ENCODE results near the gene SBK1. TPM values are rescaled to one million over a fixed set of nuclear protein-coding genes. Genes with fewer than 3 reads are reported as not detected.
A peak's percentile ranks its signal among the peaks of the same experiment; 100 is the strongest.

The SBK1 gene
- total RNA-seq, 1 donor from 2014 or later = not detected

- H3K27ac ChIP-seq = no peak overlapping the region
- intact Hi-C loops (cut with DNase I) = no loop called here
- no peaks in the 10 kb centered on the region for H3K9me3 ChIP-seq
- no peak for TF ChIP-seq CTCF (IDR thresholded peaks at IDR 0.05)
- H3K4me1 ChIP-seq = peaks cover 7 to 9% of the 10 kb centered on the region in 2 donors
- H3K4me3 ChIP-seq = no peak overlapping the region
- no peak for DNase-seq (ENCODE audit: low spot score in 2 of 2)
- no peaks in the 10 kb centered on the region for H3K27me3 ChIP-seq
- no peaks in the 10 kb centered on the region for H3K36me3 ChIP-seq
These were observed 1.5 kb upstream of the SBK1 start for GRCh38 chr16:28290859-28291254.

GRCh38 chr16:28292731-28293600, 641 bp downstream of the SBK1 start:
- TF ChIP-seq CTCF (IDR thresholded peaks at IDR 0.05) = no peak
- Histone ChIP-seq H3K9me3 (no peaks in the 10 kb centered on the region), H3K36me3 (no peaks in the 10 kb centered on the region), H3K4me1 (peaks cover 7 to 9% of the 10 kb centered on the region in 2 donors), H3K4me3 (peak overlapping the region; percentile 70 to 76), H3K27ac (no peak overlapping the region), H3K27me3 (no peaks in the 10 kb centered on the region)
- DNase-seq (ENCODE audit: low spot score in 2 of 2) = no peak
- intact Hi-C loops (cut with DNase I) = no loop called here

GRCh38 chr16:28293601-28293960, 1.3 kb downstream of the SBK1 start:
- Histone ChIP-seq H3K9me3 (no peaks in the 10 kb centered on the region), H3K27ac (no peak overlapping the region), H3K4me3 (peak overlapping the region in 1 of 2 donors; percentile 70), H3K4me1 (peaks cover 7 to 9% of the 10 kb centered on the region in 2 donors), H3K27me3 (no peaks in the 10 kb centered on the region), H3K36me3 (no peaks in the 10 kb centered on the region)
- no peak for DNase-seq (ENCODE audit: low spot score in 2 of 2)
- intact Hi-C loops (cut with DNase I) = no loop called here
- TF ChIP-seq CTCF (IDR thresholded peaks at IDR 0.05) = no peak

GRCh38 chr16:28294201-28294600, 1.9 kb downstream of the SBK1 start:
- intact Hi-C loops (cut with DNase I) = no loop called here
- no peak for TF ChIP-seq CTCF (IDR thresholded peaks at IDR 0.05)
- DNase-seq (ENCODE audit: low spot score in 2 of 2) = no peak
- no peak overlapping the region for H3K4me3 ChIP-seq
- H3K9me3 ChIP-seq = no peaks in the 10 kb centered on the region
- H3K27ac ChIP-seq = no peak overlapping the region
- H3K4me1 ChIP-seq = peaks cover 7 to 9% of the 10 kb centered on the region in 2 donors
- no peaks in the 10 kb centered on the region for H3K36me3 ChIP-seq
- H3K27me3 ChIP-seq = no peaks in the 10 kb centered on the region

- Histone ChIP-seq H3K27ac (no peak overlapping the region), H3K4me1 (peaks cover 7 to 9% of the 10 kb centered on the region in 2 donors), H3K36me3 (no peaks in the 10 kb centered on the region), H3K9me3 (no peaks in the 10 kb centered on the region), H3K27me3 (no peaks in the 10 kb centered on the region), H3K4me3 (no peak overlapping the region)
- TF ChIP-seq CTCF (IDR thresholded peaks at IDR 0.05) = no peak
- DNase-seq (ENCODE audit: low spot score in 2 of 2) = no peak
- intact Hi-C loops (cut with DNase I) = no loop called here
These were observed 3.0 kb downstream of the SBK1 start for GRCh38 chr16:28295276-28295675.

Data from ascending aorta (tissue), 2 donors.